OCI-LY1 (cell line): ENCODE measurements around the gene SERPINA4.

Experiments used
- H2AFZ ChIP-seq: fragments of 200-600 bp; sonication (generic), shearing (Covaris generic); 2 replicates; pipeline ENCODE4 v1.6.0; 2014; ENCODE audit warnings: antibody characterized with exemption, mild to moderate bottlenecking, low read length
- H3F3A ChIP-seq: fragments of 200-600 bp; sonication (generic), shearing (Covaris generic); 2 replicates; pipeline ENCODE4 v1.6.0; 2014; ENCODE audit warnings: mild to moderate bottlenecking, antibody characterized with exemption, low read length, moderate library complexity; ENCODE audit not compliant: insufficient read depth
- H3K27ac ChIP-seq: fragments of 200-600 bp; sonication (generic); 2 replicates; pipeline ENCODE4 v1.5.1; 2014; ENCODE audit warnings: low read length, mixed run types, mild to moderate bottlenecking, low read depth; ENCODE audit not compliant: poor library complexity, severe bottlenecking
- H3K27me3 ChIP-seq: fragments of 200-600 bp; sonication (generic); 2 replicates; pipeline ENCODE4 v1.6.0; 2014; ENCODE audit warnings: antibody characterized with exemption, mild to moderate bottlenecking, low read length, moderate library complexity; ENCODE audit not compliant: insufficient read depth
- H3K36me3 ChIP-seq: fragments of 200-600 bp; sonication (generic); 2 replicates; pipeline ENCODE4 v1.6.1; 2014; ENCODE audit warnings: mild to moderate bottlenecking, antibody characterized with exemption, low read length, moderate library complexity, mixed read lengths; ENCODE audit not compliant: insufficient read depth
- H3K4me1 ChIP-seq: fragments of 200-600 bp; sonication (generic); 2 replicates; pipeline ENCODE4 v1.5.1; 2014; ENCODE audit warnings: mild to moderate bottlenecking, low read length, moderate library complexity; ENCODE audit not compliant: insufficient read depth, severe bottlenecking
- H3K4me2 ChIP-seq: fragments of 200-600 bp; sonication (generic), shearing (Covaris generic); 2 replicates; pipeline ENCODE4 v1.6.1; 2014; ENCODE audit warnings: low read length
- H3K4me3 ChIP-seq: fragments of 200-600 bp; sonication (generic); 2 replicates; pipeline ENCODE4 v1.5.1; 2014; ENCODE audit warnings: low read length, low read depth, mild to moderate bottlenecking, mixed read lengths; ENCODE audit not compliant: poor library complexity, severe bottlenecking
- H3K79me2 ChIP-seq: fragments of 200-600 bp; shearing (Covaris generic); 2 replicates; pipeline ENCODE4 v1.6.1; 2016; ENCODE audit warnings: mixed run types, low read length, mixed read lengths; ENCODE audit not compliant: insufficient read depth
- H3K9ac ChIP-seq: fragments of 200-600 bp; sonication (generic), shearing (Covaris generic); 2 replicates; pipeline ENCODE4 v1.6.1; 2014; ENCODE audit warnings: mild to moderate bottlenecking, low read length, mixed read lengths
- H3K9me2 ChIP-seq: fragments of 200-600 bp; sonication (generic), shearing (Covaris generic); 2 replicates; pipeline ENCODE4 v1.6.1; 2014; ENCODE audit warnings: low read depth, mild to moderate bottlenecking, low read length, mixed read lengths
- H3K9me3 ChIP-seq: fragments of 200-600 bp; shearing (Covaris generic); 2 replicates; pipeline ENCODE4 v1.6.1; 2014; ENCODE audit warnings: low read length, mixed read lengths
- H4K20me1 ChIP-seq: fragments of 200-600 bp; sonication (generic), shearing (Covaris generic); 2 replicates; pipeline ENCODE4 v1.6.0; 2016; ENCODE audit warnings: mild to moderate bottlenecking, low read length; ENCODE audit not compliant: insufficient read depth
- CTCF ChIP-seq: fragments of 200-600 bp; sonication (generic), shearing (Covaris generic); IDR thresholded peaks from 2 replicates; pipeline ENCODE4 v1.5.1; 2017; ENCODE audit warnings: mild to moderate bottlenecking, antibody characterized with exemption, low read length, moderate library complexity, mixed read lengths
- EZH2 ChIP-seq: fragments of 200-600 bp; sonication (generic), shearing (Covaris generic); IDR thresholded peaks from 2 replicates; pipeline ENCODE4 v1.8.0; 2017; ENCODE audit warnings: borderline replicate concordance, mixed run types, mild to moderate bottlenecking, antibody characterized with exemption, low read length, moderate library complexity, mixed read lengths

The SERPINA4 gene

DNA sequence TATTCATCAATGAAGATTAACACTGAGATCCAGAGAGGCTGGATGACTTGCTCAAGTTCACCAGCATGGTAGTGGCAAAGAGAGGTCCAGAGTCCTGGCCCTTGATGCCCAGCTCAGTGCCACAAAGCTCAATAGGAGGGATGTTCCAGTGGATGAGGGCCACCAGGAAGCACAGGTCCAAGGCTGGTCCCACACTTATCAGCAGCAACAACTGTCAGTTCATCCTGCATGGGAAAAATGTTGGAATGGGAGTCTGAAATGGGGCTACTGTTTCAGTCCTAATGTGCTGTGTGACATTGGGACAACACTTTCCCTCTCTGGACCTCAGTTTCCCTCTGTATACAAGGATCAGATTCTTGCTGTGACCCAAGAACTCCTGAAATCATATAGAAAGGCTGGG, 31.2 kb downstream of the SERPINA4 start:
- Histone ChIP-seq H2AFZ (no peak overlapping the region), H3K4me2 (no peak overlapping the region), H3K36me3 (no peaks in the 10 kb centered on the region), H3K9me2 (no peaks in the 10 kb centered on the region), H3K9ac (no peak overlapping the region), H3K27me3 (no peaks in the 10 kb centered on the region; the same call in 1 of the 2 replicates), H3K27ac (no peak overlapping the region), H3K9me3 (no peaks in the 10 kb centered on the region), H3K4me3 (no peak overlapping the region), H3K79me2 (no peaks in the 10 kb centered on the region), H4K20me1 (no peaks in the 10 kb centered on the region), H3F3A (no peaks in the 10 kb centered on the region), H3K4me1 (no peaks in the 10 kb centered on the region)
- TF ChIP-seq EZH2 (no peak), CTCF (no peak)

GRCh38 chr14:94593376-94593748, 32.1 kb downstream of the SERPINA4 start:
- no peak overlapping the region for H3K9ac ChIP-seq
- H3K4me1 ChIP-seq, result no peaks in the 10 kb centered on the region
- no peak overlapping the region for H3K4me3 ChIP-seq
- no peaks in the 10 kb centered on the region for H3K9me2 ChIP-seq
- H3K79me2 ChIP-seq, result no peaks in the 10 kb centered on the region
- no peak for TF ChIP-seq EZH2
- TF ChIP-seq CTCF, result no peak
- no peaks in the 10 kb centered on the region for H3F3A ChIP-seq
- H3K36me3 ChIP-seq, result no peaks in the 10 kb centered on the region
- no peaks in the 10 kb centered on the region for H4K20me1 ChIP-seq
- H3K4me2 ChIP-seq, result no peak overlapping the region
- no peak overlapping the region for H2AFZ ChIP-seq
- H3K27me3 ChIP-seq, result no peaks in the 10 kb centered on the region; the same call in 1 of the 2 replicates
- H3K9me3 ChIP-seq, result no peaks in the 10 kb centered on the region
- no peak overlapping the region for H3K27ac ChIP-seq

DNA sequence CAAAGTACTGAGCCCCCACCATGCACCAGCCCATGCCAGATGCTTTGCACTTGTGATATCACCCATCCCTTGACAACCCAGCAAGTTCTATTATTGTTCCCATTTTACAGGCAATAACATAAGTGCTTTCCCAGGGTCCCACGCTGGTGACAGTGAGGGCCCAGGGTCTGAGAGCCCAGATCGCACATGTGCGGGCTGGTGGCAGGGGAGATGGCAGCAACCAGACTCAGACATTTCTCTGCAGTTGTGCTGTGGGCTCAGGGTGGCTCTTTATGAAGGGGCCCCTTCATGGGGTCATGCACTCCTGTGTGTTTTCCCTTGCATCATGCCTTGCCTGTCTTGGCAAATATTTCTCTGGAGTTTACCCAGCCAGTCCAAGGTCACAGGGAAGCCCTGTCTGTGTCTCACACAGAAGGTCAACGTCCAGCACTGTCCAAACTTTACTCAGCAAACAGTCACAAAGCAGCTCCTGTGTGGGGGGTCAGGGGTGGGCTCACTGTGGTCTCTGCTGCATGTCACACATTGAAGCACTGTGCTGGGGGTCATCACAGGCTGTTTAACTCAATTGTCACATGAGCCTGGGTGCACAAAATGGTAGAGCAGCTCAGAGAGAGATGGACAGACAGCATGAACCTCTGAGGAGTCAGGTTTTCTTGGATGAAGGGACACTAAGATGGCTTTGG, 32.6 kb downstream of the SERPINA4 start:
- Histone ChIP-seq H3K79me2 (no peaks in the 10 kb centered on the region), H3F3A (no peaks in the 10 kb centered on the region), H2AFZ (no peak overlapping the region), H3K9me3 (no peaks in the 10 kb centered on the region), H3K4me3 (no peak overlapping the region), H3K4me1 (no peaks in the 10 kb centered on the region), H3K4me2 (no peak overlapping the region), H3K36me3 (no peaks in the 10 kb centered on the region), H3K9ac (no peak overlapping the region), H3K9me2 (no peaks in the 10 kb centered on the region), H3K27me3 (no peaks in the 10 kb centered on the region; the same call in 1 of the 2 replicates), H4K20me1 (no peaks in the 10 kb centered on the region), H3K27ac (no peak overlapping the region)
- TF ChIP-seq CTCF, result no peak
- TF ChIP-seq EZH2, result no peak
